ENCODE data around the gene GOLGA6C.
"Not testable (repeated sequence)": the region's sequence is repeated elsewhere in the genome, so short reads cannot be mapped to it uniquely, and the experiment has no call there.

DNA sequence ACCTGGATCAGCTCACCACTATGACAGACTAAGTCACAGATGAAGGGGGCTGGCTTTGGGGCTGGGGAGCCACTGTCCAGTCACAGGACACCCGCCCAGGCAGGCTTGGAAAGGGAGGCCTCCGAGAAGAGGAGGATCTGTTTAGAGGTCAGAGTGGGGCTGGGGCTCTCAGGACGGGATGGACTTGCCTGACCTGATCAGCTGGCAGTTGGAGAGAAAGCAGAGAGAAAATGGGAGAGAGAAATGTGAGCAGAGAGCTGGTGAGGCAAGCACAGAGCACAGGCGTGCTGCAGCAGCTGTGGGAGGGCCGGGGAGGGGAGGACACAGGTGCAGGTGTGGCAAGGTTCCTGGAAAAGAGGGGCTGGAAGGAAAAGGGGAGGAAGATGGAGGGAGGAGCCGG is 41.9 kb downstream of the GOLGA6C start:
- TF ChIP-seq SUZ12 (IDR thresholded peaks at IDR 0.05); FOXA1 (IDR thresholded peaks at IDR 0.05); LEF1 (IDR thresholded peaks at IDR 0.05; ENCODE audit: borderline replicate concordance); SP1 (IDR thresholded peaks at IDR 0.05); NFRKB (IDR thresholded peaks at IDR 0.05): not testable (repeated sequence)
